Stimulated activated naive CD8-positive, alpha-beta T cell treated with anti-CD3 and anti-CD28 coated beads, Interleukin-15, Interleukin-2, amounts not matched to agents 100 ng/mL and 50 ng/mL, for 24 hours (primary cell): Measurements from ENCODE around the gene PBX4.
"Not testable (repeated sequence)": the region's sequence is repeated elsewhere in the genome, so short reads cannot be mapped to it uniquely, and the experiment has no call there.

Experiments used
- H3K27ac Mint-ChIP-seq: one replicate; pipeline ENCODE4 v1.8.0; 2021; ENCODE audit warnings: mild to moderate bottlenecking, mixed read lengths
- H3K27me3 Mint-ChIP-seq: one replicate; pipeline ENCODE4 v1.8.0; 2021; ENCODE audit warnings: mixed read lengths
- H3K36me3 Mint-ChIP-seq: one replicate; pipeline ENCODE4 v1.8.0; 2021; ENCODE audit warnings: low read depth, mixed read lengths
- H3K4me1 Mint-ChIP-seq: one replicate; pipeline ENCODE4 v1.8.0; 2021; ENCODE audit warnings: low read depth, mixed read lengths
- H3K4me3 Mint-ChIP-seq: one replicate; pipeline ENCODE4 v1.8.0; 2021; ENCODE audit warnings: mild to moderate bottlenecking, mixed read lengths
- H3K9me3 Mint-ChIP-seq: one replicate; pipeline ENCODE4 v1.8.0; 2021; ENCODE audit warnings: mixed read lengths

Gene PBX4

GRCh38 chr19:19623383-19623782 lies 4.9 kb upstream of the PBX4 start:
- Mint-ChIP-seq H3K4me1 (peaks cover 30% of the 10 kb centered on the region), H3K27ac (no peak overlapping the region), H3K4me3 (no peak overlapping the region), H3K27me3 (no peaks in the 10 kb centered on the region), H3K9me3 (no peaks in the 10 kb centered on the region), H3K36me3 (peaks cover 4% of the 10 kb centered on the region)

GRCh38 chr19:19619849-19620210 lies 1.3 kb upstream of the PBX4 start:
- Mint-ChIP-seq H3K4me1 (peaks cover 34% of the 10 kb centered on the region), H3K36me3 (peaks cover 4% of the 10 kb centered on the region), H3K9me3 (no peaks in the 10 kb centered on the region), H3K4me3 (no peak overlapping the region), H3K27ac (no peak overlapping the region), H3K27me3 (no peaks in the 10 kb centered on the region)

GRCh38 chr19:19619181-19619848 lies 828 bp upstream of the PBX4 start:
- H3K36me3 Mint-ChIP-seq = peaks cover 4% of the 10 kb centered on the region
- peak overlapping the region; percentile 86 for H3K4me3 Mint-ChIP-seq
- H3K27ac Mint-ChIP-seq = peak overlapping the region; percentile 89
- H3K27me3 Mint-ChIP-seq = no peaks in the 10 kb centered on the region
- peaks cover 39% of the 10 kb centered on the region for H3K4me1 Mint-ChIP-seq
- H3K9me3 Mint-ChIP-seq = no peaks in the 10 kb centered on the region

- Mint-ChIP-seq H3K4me1 (peaks cover 52% of the 10 kb centered on the region), H3K36me3 (peaks cover 8% of the 10 kb centered on the region), H3K27me3 (no peaks in the 10 kb centered on the region), H3K9me3 (no peaks in the 10 kb centered on the region), H3K27ac (peak overlapping the region; percentile 50), H3K4me3 (peak overlapping the region; percentile 15)
These were observed 3.4 kb downstream of the PBX4 start for GRCh38 chr19:19615086-19615485.

- peaks cover 46% of the 10 kb centered on the region for H3K4me1 Mint-ChIP-seq
- H3K27me3 Mint-ChIP-seq = no peaks in the 10 kb centered on the region
- no peaks in the 10 kb centered on the region for H3K9me3 Mint-ChIP-seq
- H3K36me3 Mint-ChIP-seq = peaks cover 14% of the 10 kb centered on the region
- H3K4me3 Mint-ChIP-seq = no peak overlapping the region
- no peak overlapping the region for H3K27ac Mint-ChIP-seq
These were observed 5.0 kb downstream of the PBX4 start for GRCh38 chr19:19613506-19613905.

GRCh38 chr19:19610376-19611202 lies 7.9 kb downstream of the PBX4 start:
- peak overlapping the region; percentile 45 for H3K27ac Mint-ChIP-seq
- H3K9me3 Mint-ChIP-seq = no peaks in the 10 kb centered on the region
- H3K27me3 Mint-ChIP-seq = no peaks in the 10 kb centered on the region
- peaks cover 39% of the 10 kb centered on the region for H3K4me1 Mint-ChIP-seq
- H3K36me3 Mint-ChIP-seq = peaks cover 17% of the 10 kb centered on the region
- no peak overlapping the region for H3K4me3 Mint-ChIP-seq

GRCh38 chr19:19606686-19607085 lies 11.8 kb downstream of the PBX4 start:
- not testable (repeated sequence) for H3K9me3 Mint-ChIP-seq, H3K27me3 Mint-ChIP-seq, H3K27ac Mint-ChIP-seq, H3K36me3 Mint-ChIP-seq, H3K4me3 Mint-ChIP-seq
- peaks cover 41% of the 10 kb centered on the region for H3K4me1 Mint-ChIP-seq

- Mint-ChIP-seq H3K27me3 (no peaks in the 10 kb centered on the region), H3K27ac (peak overlapping the region; percentile 60), H3K4me3 (no peak overlapping the region), H3K4me1 (peaks cover 48% of the 10 kb centered on the region), H3K36me3 (peaks cover 13% of the 10 kb centered on the region), H3K9me3 (no peaks in the 10 kb centered on the region)
These were observed 12.5 kb downstream of the PBX4 start for GRCh38 chr19:19606021-19606420.

- no peak overlapping the region for H3K4me3 Mint-ChIP-seq
These were observed 15.7 kb downstream of the PBX4 start for GRCh38 chr19:19602713-19603324.

GRCh38 chr19:19602136-19602712 lies 16.3 kb downstream of the PBX4 start:
- H3K9me3 Mint-ChIP-seq = no peaks in the 10 kb centered on the region
- H3K36me3 Mint-ChIP-seq = peaks cover 13% of the 10 kb centered on the region
- H3K27me3 Mint-ChIP-seq = no peaks in the 10 kb centered on the region
- peaks cover 73% of the 10 kb centered on the region for H3K4me1 Mint-ChIP-seq
- peak overlapping the region; percentile 86 for H3K27ac Mint-ChIP-seq
- peak overlapping the region; percentile 14 for H3K4me3 Mint-ChIP-seq

More at GRCh38 chr19:19602713-19603324, 15.7 kb downstream of the PBX4 start:
- H3K36me3 Mint-ChIP-seq = peaks cover 7% of the 10 kb centered on the region
- peaks cover 67% of the 10 kb centered on the region for H3K4me1 Mint-ChIP-seq
- no peaks in the 10 kb centered on the region for H3K9me3 Mint-ChIP-seq
- H3K27ac Mint-ChIP-seq = peak overlapping the region; percentile 86
- no peaks in the 10 kb centered on the region for H3K27me3 Mint-ChIP-seq

- Mint-ChIP-seq H3K4me1 (peaks cover 75% of the 10 kb centered on the region), H3K27me3 (no peaks in the 10 kb centered on the region), H3K27ac (peak overlapping the region; percentile 86), H3K9me3 (no peaks in the 10 kb centered on the region), H3K4me3 (peak overlapping the region; percentile 36), H3K36me3 (peaks cover 15% of the 10 kb centered on the region)
These were observed 17.6 kb downstream of the PBX4 start for GRCh38 chr19:19600793-19601330.

GRCh38 chr19:19598728-19599451 lies 19.6 kb downstream of the PBX4 start:
- not testable (repeated sequence) for H3K27me3 Mint-ChIP-seq, H3K9me3 Mint-ChIP-seq
- peak overlapping the region; percentile 70 for H3K4me3 Mint-ChIP-seq
- H3K27ac Mint-ChIP-seq = peak overlapping the region; percentile 100
- H3K36me3 Mint-ChIP-seq = peaks cover 15% of the 10 kb centered on the region
- peaks cover 90% of the 10 kb centered on the region for H3K4me1 Mint-ChIP-seq

GRCh38 chr19:19597809-19598306 lies 20.6 kb downstream of the PBX4 start:
- Mint-ChIP-seq H3K27me3 (no peaks in the 10 kb centered on the region), H3K9me3 (no peaks in the 10 kb centered on the region), H3K4me1 (peaks cover 82% of the 10 kb centered on the region), H3K36me3 (peaks cover 18% of the 10 kb centered on the region), H3K4me3 (peak overlapping the region; percentile 70), H3K27ac (peak overlapping the region; percentile 100)

- Mint-ChIP-seq H3K4me3 (no peak overlapping the region), H3K4me1 (peaks cover 80% of the 10 kb centered on the region), H3K9me3 (no peaks in the 10 kb centered on the region), H3K27me3 (no peaks in the 10 kb centered on the region), H3K27ac (peak overlapping the region; percentile 60), H3K36me3 (peaks cover 18% of the 10 kb centered on the region)
These were observed 23.3 kb downstream of the PBX4 start for GRCh38 chr19:19595171-19595701.
